Measurements from ENCODE around the gene CAMTA1.
A peak's percentile ranks its signal among the peaks of the same experiment; 100 is the strongest.

The CAMTA1 gene

GRCh38 chr1:7770997-7771822 is 986.0 kb downstream of the CAMTA1 start, which contains the start of gene VAMP3:
Gene VAMP3 (plus strand): TSS chr1:7771296. CDS start chr1:7771384, 88 bp downstream.
- H3K9ac ChIP-seq (ENCODE audit: low read depth, low read length): peak within 1 kb of the TSS; percentile 73
- peak within 1 kb of the TSS; percentile 94 for H3K4me3 ChIP-seq (ENCODE audit: low read depth, low read length)
- peaks cover 21% of the 10 kb centered on the region for H3K36me3 ChIP-seq (ENCODE audit: control insufficient read depth, insufficient read depth, low read length)
- peak within 1 kb of the TSS; percentile 88 for H3K27ac ChIP-seq (ENCODE audit: low read depth, low read length)
- peaks cover 3% of the 10 kb centered on the region for H3K4me1 ChIP-seq (ENCODE audit: control insufficient read depth, insufficient read depth, low read length)
- no peaks in the 10 kb centered on the region for H3K9me3 ChIP-seq (ENCODE audit: control insufficient read depth, insufficient read depth, low read length)
- H3K27me3 ChIP-seq (ENCODE audit: control insufficient read depth, insufficient read depth, low read length): no peaks in the 10 kb centered on the region

- peak overlapping the region; percentile 94 for H3K4me3 ChIP-seq (ENCODE audit: low read depth, low read length)
- no peaks in the 10 kb centered on the region for H3K9me3 ChIP-seq (ENCODE audit: control insufficient read depth, insufficient read depth, low read length)
- H3K27me3 ChIP-seq (ENCODE audit: control insufficient read depth, insufficient read depth, low read length): no peaks in the 10 kb centered on the region
- peaks cover 3% of the 10 kb centered on the region for H3K4me1 ChIP-seq (ENCODE audit: control insufficient read depth, insufficient read depth, low read length)
- H3K36me3 ChIP-seq (ENCODE audit: control insufficient read depth, insufficient read depth, low read length): peaks cover 21% of the 10 kb centered on the region
- peak overlapping the region; percentile 88 for H3K27ac ChIP-seq (ENCODE audit: low read depth, low read length)
- peak overlapping the region; percentile 73 for H3K9ac ChIP-seq (ENCODE audit: low read depth, low read length)
Observed at GRCh38 chr1:7771823-7772299, 986.6 kb downstream of the CAMTA1 start.

GRCh38 chr1:7777591-7777990 is 992.3 kb downstream of the CAMTA1 start:
- Histone ChIP-seq H3K9ac (ENCODE audit: low read depth, low read length) (no peak overlapping the region), H3K36me3 (ENCODE audit: control insufficient read depth, insufficient read depth, low read length) (peaks cover 58% of the 10 kb centered on the region), H3K27ac (ENCODE audit: low read depth, low read length) (no peak overlapping the region), H3K9me3 (ENCODE audit: control insufficient read depth, insufficient read depth, low read length) (no peaks in the 10 kb centered on the region), H3K27me3 (ENCODE audit: control insufficient read depth, insufficient read depth, low read length) (no peaks in the 10 kb centered on the region), H3K4me1 (ENCODE audit: control insufficient read depth, insufficient read depth, low read length) (no peaks in the 10 kb centered on the region), H3K4me3 (ENCODE audit: low read depth, low read length) (no peak overlapping the region)

GRCh38 chr1:7778133-7778628 is 992.9 kb downstream of the CAMTA1 start:
- H3K36me3 ChIP-seq (ENCODE audit: control insufficient read depth, insufficient read depth, low read length): peaks cover 53% of the 10 kb centered on the region
- H3K27ac ChIP-seq (ENCODE audit: low read depth, low read length): no peak overlapping the region
- no peak overlapping the region for H3K4me3 ChIP-seq (ENCODE audit: low read depth, low read length)
- H3K27me3 ChIP-seq (ENCODE audit: control insufficient read depth, insufficient read depth, low read length): no peaks in the 10 kb centered on the region
- H3K9ac ChIP-seq (ENCODE audit: low read depth, low read length): no peak overlapping the region
- H3K4me1 ChIP-seq (ENCODE audit: control insufficient read depth, insufficient read depth, low read length): no peaks in the 10 kb centered on the region
- H3K9me3 ChIP-seq (ENCODE audit: control insufficient read depth, insufficient read depth, low read length): no peaks in the 10 kb centered on the region

- Histone ChIP-seq H3K9ac (ENCODE audit: low read depth, low read length) (no peak overlapping the region), H3K4me1 (ENCODE audit: control insufficient read depth, insufficient read depth, low read length) (no peaks in the 10 kb centered on the region), H3K9me3 (ENCODE audit: control insufficient read depth, insufficient read depth, low read length) (no peaks in the 10 kb centered on the region), H3K36me3 (ENCODE audit: control insufficient read depth, insufficient read depth, low read length) (peaks cover 42% of the 10 kb centered on the region), H3K4me3 (ENCODE audit: low read depth, low read length) (no peak overlapping the region), H3K27ac (ENCODE audit: low read depth, low read length) (no peak overlapping the region), H3K27me3 (ENCODE audit: control insufficient read depth, insufficient read depth, low read length) (peaks cover 12% of the 10 kb centered on the region)
Observed at GRCh38 chr1:7780976-7781375, 995.7 kb downstream of the CAMTA1 start.

GRCh38 chr1:7781501-7781900 is 996.2 kb downstream of the CAMTA1 start:
- Histone ChIP-seq H3K4me3 (ENCODE audit: low read depth, low read length) (no peak overlapping the region), H3K27me3 (ENCODE audit: control insufficient read depth, insufficient read depth, low read length) (peaks cover 12% of the 10 kb centered on the region), H3K9ac (ENCODE audit: low read depth, low read length) (no peak overlapping the region), H3K9me3 (ENCODE audit: control insufficient read depth, insufficient read depth, low read length) (no peaks in the 10 kb centered on the region), H3K36me3 (ENCODE audit: control insufficient read depth, insufficient read depth, low read length) (peaks cover 45% of the 10 kb centered on the region), H3K4me1 (ENCODE audit: control insufficient read depth, insufficient read depth, low read length) (no peaks in the 10 kb centered on the region), H3K27ac (ENCODE audit: low read depth, low read length) (no peak overlapping the region)

- no peak overlapping the region for H3K4me3 ChIP-seq (ENCODE audit: low read depth, low read length)
- H3K4me1 ChIP-seq (ENCODE audit: control insufficient read depth, insufficient read depth, low read length): no peaks in the 10 kb centered on the region
- no peak overlapping the region for H3K27ac ChIP-seq (ENCODE audit: low read depth, low read length)
- H3K9me3 ChIP-seq (ENCODE audit: control insufficient read depth, insufficient read depth, low read length): no peaks in the 10 kb centered on the region
- no peak overlapping the region for H3K9ac ChIP-seq (ENCODE audit: low read depth, low read length)
- peaks cover 12% of the 10 kb centered on the region for H3K27me3 ChIP-seq (ENCODE audit: control insufficient read depth, insufficient read depth, low read length)
- peaks cover 49% of the 10 kb centered on the region for H3K36me3 ChIP-seq (ENCODE audit: control insufficient read depth, insufficient read depth, low read length)
Observed at GRCh38 chr1:7781923-7782495, 996.8 kb downstream of the CAMTA1 start.

- H3K4me1 ChIP-seq (ENCODE audit: control insufficient read depth, insufficient read depth, low read length): no peaks in the 10 kb centered on the region
- H3K4me3 ChIP-seq (ENCODE audit: low read depth, low read length): peak overlapping the region; percentile 53
- no peak overlapping the region for H3K9ac ChIP-seq (ENCODE audit: low read depth, low read length)
- H3K36me3 ChIP-seq (ENCODE audit: control insufficient read depth, insufficient read depth, low read length): peaks cover 42% of the 10 kb centered on the region
- no peak overlapping the region for H3K27ac ChIP-seq (ENCODE audit: low read depth, low read length)
- peaks cover 12% of the 10 kb centered on the region for H3K27me3 ChIP-seq (ENCODE audit: control insufficient read depth, insufficient read depth, low read length)
- no peaks in the 10 kb centered on the region for H3K9me3 ChIP-seq (ENCODE audit: control insufficient read depth, insufficient read depth, low read length)
Observed at GRCh38 chr1:7783178-7783711, 998.0 kb downstream of the CAMTA1 start.

GRCh38 chr1:7783826-7784491 is 998.7 kb downstream of the CAMTA1 start, which contains the start of gene PER3:
Gene PER3 (plus strand): TSS chr1:7784291. CDS start chr1:7784878, 587 bp downstream.
- H3K36me3 ChIP-seq (ENCODE audit: control insufficient read depth, insufficient read depth, low read length): peaks cover 38% of the 10 kb centered on the region
- H3K27me3 ChIP-seq (ENCODE audit: control insufficient read depth, insufficient read depth, low read length): peaks cover 12% of the 10 kb centered on the region
- H3K9ac ChIP-seq (ENCODE audit: low read depth, low read length): no peak within 1 kb of the TSS
- H3K9me3 ChIP-seq (ENCODE audit: control insufficient read depth, insufficient read depth, low read length): no peaks in the 10 kb centered on the region
- peak within 1 kb of the TSS; percentile 39 for H3K27ac ChIP-seq (ENCODE audit: low read depth, low read length)
- H3K4me3 ChIP-seq (ENCODE audit: low read depth, low read length): peak within 1 kb of the TSS; percentile 53
- H3K4me1 ChIP-seq (ENCODE audit: control insufficient read depth, insufficient read depth, low read length): no peaks in the 10 kb centered on the region

GRCh38 chr1:7784492-7785071 is 999.3 kb downstream of the CAMTA1 start:
- peaks cover 12% of the 10 kb centered on the region for H3K27me3 ChIP-seq (ENCODE audit: control insufficient read depth, insufficient read depth, low read length)
- H3K4me1 ChIP-seq (ENCODE audit: control insufficient read depth, insufficient read depth, low read length): no peaks in the 10 kb centered on the region
- no peak overlapping the region for H3K9ac ChIP-seq (ENCODE audit: low read depth, low read length)
- H3K27ac ChIP-seq (ENCODE audit: low read depth, low read length): no peak overlapping the region
- peaks cover 6% of the 10 kb centered on the region for H3K9me3 ChIP-seq (ENCODE audit: control insufficient read depth, insufficient read depth, low read length)
- peaks cover 39% of the 10 kb centered on the region for H3K36me3 ChIP-seq (ENCODE audit: control insufficient read depth, insufficient read depth, low read length)
- H3K4me3 ChIP-seq (ENCODE audit: low read depth, low read length): peak overlapping the region; percentile 43; the same call in 1 of the 2 replicates

All from HUES48 (cell line).